ENCODE results near the gene PHKB.

- TF ChIP-seq POLR2A (IDR thresholded peaks at IDR 0.05), result no peak
- TF ChIP-seq, protein P1, sequence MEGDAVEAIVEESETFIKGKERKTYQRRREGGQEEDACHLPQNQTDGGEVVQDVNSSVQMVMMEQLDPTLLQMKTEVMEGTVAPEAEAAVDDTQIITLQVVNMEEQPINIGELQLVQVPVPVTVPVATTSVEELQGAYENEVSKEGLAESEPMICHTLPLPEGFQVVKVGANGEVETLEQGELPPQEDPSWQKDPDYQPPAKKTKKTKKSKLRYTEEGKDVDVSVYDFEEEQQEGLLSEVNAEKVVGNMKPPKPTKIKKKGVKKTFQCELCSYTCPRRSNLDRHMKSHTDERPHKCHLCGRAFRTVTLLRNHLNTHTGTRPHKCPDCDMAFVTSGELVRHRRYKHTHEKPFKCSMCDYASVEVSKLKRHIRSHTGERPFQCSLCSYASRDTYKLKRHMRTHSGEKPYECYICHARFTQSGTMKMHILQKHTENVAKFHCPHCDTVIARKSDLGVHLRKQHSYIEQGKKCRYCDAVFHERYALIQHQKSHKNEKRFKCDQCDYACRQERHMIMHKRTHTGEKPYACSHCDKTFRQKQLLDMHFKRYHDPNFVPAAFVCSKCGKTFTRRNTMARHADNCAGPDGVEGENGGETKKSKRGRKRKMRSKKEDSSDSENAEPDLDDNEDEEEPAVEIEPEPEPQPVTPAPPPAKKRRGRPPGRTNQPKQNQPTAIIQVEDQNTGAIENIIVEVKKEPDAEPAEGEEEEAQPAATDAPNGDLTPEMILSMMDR (IDR thresholded peaks at IDR 0.05), result no peak
Measured at GRCh38 chr16:47519546-47519945, 58.4 kb downstream of the PHKB start.

Data from uterus (tissue), 2 donors.